HG03280 (cell line): ENCODE results near the gene TRMT61A.
"Not testable (repeated sequence)": the region's sequence is repeated elsewhere in the genome, so short reads cannot be mapped to it uniquely, and the experiment has no call there.

Experiments used
- ATAC-seq: cut with Tn5 transposase; IDR thresholded peaks from one replicate; pipeline ENCODE4 v1.9.1; 2021; ENCODE audit warnings: mild to moderate bottlenecking, moderate library complexity; ENCODE audit not compliant: unreplicated experiment

TRMT61A gene

DNA sequence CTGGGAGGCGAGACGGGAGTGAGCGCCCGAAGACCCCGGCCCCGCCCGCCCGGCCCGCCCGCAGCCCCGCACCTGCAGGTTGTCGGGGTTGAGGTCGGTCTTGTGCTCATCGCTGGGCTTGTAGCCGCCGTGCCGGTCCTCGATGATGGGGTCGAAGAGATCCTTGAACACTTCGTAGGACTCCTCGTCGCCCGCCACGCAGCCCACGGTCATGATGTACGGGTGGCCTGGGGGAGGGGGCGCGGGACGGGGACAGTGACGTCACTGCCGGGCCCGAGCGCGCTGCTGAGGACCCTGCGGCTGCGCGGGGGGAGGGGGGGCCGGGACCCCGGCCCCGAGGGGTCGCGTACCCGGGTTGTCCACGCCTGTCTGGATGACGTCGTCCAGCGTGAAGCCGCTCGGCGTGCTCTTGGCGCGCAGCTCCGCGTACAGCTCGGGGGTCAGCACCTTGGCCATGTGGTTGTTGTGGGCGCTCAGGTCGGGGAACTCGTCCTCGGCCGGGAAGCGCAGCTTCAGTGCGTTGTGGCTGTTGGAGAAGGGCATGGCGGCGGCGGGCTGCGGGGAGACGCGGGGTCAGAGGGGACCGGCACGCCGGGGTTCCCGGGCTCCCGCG is 6.9 kb upstream of the TRMT61A start:
- ATAC-seq, result no peak

DNA sequence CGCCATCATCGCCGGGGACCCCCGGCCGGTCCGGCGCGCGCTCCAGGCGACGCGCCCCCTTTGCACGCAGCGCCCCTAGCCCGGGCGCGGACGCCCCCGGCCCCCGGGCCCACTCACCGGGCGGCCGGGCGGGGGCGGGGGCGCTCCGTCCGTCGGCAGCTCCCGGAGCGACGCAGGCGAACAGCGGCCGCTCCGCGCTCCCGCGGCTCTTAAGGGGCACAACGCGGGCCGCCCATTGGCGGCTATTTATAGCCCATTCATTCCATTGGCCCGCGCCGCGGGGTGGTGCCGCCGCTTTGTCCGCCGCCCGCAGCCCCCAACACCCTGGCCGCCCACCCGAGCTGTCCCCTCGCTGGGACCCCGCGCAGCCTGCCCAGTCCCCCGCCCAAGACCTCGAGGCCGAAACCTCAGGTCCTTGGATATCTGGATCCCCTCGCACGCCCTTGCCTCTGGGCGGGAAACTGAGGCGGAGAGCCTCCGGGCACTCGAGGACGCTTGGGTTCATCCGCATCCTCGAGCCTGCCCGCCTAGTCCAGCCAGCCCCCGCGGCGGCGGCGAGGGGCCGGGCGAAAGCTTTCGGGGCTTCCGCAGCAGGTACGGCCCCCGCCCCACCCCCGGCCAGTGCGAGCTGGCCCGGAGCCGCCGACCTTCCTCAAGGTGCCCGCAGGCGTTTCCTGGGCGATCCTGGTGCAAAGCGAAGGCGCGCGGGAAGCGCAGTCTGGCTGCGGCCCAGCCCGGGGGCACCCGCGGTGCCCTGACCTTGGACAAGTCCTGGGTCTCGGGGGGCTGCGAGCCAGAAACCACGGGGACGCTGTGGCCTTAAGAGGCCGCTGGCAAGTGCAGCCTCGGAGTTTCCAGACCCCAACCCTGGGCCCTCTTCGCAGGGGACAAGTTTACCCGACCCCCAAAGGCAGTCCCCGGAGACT is 6.1 kb upstream of the TRMT61A start, which contains the start of gene CKB:
TSS of gene CKB (minus strand) at position 182 of the 926 bp plus-strand sequence. CDS start 337 bp downstream, outside the sequence.
- no peak for ATAC-seq

DNA sequence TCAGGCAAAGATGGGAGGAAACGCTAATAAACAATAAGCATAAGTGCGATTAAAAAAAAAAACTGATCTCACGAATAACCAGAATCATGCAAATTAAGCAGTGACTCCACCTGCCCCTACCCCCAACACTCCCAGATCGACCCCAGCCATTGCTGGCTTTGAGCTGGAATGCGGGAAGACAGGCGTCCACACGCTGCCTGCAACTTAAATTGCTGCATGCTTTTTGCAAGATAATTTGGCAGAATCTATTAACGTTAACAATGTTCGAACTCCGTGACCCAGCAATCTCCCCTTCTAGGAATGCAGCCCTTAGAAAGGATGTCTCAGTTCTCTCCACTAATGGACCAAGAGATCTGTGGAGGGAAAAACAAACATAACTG is 5.4 kb upstream of the TRMT61A start:
- no peak for ATAC-seq

DNA sequence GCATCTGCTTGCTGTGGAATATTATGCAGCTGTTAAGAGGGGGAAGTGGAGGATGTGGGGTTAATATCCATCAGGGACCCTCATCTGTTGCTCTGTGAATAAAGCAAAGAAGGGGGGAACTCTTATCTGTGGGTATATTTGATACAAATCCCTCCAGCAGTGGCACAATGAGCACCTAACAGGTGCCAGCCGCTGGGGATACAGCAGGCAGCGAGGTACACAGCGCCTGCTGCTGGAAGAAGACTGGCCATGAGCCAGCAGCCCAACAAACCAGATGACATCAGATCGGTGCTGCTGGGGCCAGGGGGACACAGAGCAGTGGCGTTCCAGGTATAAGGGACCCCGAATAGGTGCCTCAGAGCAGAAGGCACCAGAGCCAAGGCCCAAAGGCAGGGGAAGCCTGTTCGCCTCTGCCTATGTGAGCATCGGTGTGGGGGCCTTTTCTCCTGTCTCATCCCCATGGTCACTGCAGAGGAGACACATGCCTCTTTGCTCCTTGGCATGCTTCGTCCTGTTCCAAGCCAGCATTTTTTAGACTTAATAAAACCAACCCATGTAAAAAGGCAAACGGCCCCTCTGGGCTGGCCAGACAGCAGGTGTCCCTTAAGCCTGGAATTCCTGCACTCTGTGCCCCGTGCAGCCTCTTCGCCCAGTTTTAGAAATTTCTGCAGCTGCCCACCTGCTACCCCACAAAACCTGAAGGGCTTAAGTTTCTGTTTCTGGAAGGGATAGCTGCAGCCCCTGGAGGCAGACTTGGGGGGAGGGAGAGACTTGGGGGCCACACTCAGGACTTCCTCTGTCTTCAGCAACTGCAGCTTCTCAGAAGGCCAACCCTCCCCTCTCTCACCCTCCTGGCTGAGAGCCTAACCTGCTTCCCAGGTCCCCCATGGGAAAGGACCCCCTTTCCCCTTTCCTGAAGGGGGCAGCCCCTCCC is 4.7 kb upstream of the TRMT61A start:
- no peak for ATAC-seq

DNA sequence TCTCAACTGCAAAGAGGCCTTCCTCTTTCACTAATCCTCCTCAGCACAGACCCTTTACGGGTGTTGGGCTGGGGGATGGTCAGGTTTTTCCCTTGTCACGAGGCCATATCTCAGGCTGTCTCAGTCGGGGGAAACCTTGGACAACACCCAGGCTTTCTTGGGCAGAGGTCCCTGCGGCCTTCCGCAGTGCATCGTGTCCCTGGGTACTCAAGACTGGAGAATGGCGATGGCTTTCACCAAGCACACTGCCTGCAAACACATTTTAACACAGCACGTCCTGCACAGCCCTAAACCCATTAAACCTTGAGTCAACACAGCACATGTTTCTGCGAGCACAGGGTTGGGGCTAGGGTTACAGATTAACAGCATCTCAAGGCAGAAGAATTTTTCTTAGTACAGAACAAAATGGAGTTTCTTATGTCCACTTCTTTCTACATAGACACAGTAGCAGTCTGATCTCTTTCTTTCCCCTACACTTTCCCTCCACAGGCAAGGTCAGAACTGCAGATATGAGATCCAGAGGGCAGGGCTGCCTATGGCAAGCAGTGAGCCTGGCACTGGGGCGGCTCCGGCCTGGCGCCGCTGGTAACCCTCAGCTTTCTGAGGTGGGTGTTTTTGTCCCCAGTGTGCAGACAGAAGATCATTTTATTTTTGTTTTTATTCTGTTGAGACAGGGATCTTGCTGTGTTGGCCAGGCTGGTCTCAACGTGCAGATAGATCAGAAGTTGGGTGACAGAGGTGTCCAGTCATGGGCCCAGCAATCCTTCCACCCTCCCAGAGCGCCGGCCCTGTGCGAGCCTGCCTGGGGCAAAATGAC is 3.4 kb upstream of the TRMT61A start:
- ATAC-seq, result not testable (repeated sequence)

DNA sequence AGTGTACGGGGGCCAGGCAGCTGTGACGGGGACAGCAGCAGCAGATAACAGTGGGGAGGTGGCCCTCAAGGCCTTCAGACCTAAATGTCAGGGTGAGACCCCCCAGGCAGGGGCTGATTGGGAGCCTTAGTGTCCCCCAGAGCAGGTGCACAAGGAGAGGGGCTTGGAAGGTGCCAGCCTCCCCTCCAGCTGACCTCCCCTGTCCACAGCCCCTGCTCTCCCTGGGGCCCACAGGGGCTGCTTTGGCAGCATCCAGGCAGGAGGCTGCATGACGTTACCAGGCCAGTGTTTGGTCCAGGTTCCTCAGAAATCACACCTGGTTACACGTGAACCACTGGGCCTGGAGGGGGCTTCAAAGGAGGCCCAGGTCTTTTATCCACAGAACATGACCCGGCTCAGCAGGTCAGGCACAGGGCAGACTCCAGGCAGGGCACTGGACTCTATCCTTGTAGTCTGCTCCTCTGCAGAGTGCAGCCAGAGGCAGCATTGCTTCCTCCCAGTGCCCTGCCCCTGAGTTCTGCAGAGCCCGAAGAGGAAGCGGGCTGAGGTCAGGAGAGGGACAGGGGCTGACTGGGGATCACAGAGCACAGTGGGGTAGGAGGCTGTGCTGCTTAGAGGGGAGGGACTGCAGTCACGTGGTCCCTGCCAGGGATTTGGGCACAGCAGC is 2.6 kb upstream of the TRMT61A start:
- no peak for ATAC-seq

DNA sequence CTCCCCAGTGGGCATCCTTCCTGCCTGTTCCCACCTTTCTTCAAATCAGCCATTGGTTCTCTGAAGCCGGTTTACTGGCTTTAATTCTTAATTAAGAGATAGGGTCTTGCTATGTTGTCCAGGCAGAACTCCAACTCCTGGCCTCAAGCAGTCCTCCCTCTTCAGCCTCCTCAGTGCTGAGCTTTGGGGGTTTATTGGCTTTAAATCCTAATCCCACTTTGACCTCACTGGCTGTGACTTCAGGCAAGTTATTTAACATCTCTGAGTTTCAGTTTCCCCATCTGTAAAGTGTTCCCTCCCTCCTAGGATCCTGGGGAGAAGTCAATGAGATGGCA is 2.1 kb upstream of the TRMT61A start:
- ATAC-seq, result no peak

DNA sequence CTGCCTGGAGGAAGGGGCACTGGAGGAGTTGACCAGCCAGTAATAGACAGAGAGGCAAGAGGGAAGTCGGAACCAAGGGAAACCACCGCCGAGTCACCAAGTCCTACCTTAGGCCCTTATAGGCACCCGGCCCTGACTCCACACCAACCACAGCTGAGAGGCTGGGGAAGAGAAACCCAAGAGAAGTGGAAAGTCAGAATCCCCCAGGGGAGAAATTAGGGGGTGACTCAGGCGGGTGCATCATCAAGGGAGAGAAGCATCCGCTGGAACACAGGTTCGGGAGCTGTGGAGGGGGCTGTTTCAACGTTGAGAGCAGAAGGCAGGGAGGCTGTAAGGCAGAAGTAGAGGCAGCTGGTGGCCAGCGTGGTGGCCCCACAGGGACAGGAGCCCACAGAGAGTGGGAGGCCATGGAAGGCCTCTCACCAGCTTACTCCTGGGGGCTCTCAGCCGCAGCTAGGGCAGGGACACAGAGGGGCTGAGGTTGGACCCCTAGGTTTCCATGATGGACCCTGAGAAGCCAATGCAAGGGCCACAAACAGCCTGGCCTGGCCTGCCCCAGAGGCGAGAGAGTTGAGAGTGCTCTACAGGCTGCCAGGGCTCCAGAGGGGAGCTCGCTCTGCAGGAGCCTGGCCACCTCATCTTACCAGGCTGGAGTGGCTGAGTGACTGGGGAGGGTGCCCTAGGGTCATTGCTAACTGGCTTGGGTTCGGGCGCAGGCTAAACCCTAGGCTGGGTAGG is 1.4 kb upstream of the TRMT61A start:
- ATAC-seq, result no peak

DNA sequence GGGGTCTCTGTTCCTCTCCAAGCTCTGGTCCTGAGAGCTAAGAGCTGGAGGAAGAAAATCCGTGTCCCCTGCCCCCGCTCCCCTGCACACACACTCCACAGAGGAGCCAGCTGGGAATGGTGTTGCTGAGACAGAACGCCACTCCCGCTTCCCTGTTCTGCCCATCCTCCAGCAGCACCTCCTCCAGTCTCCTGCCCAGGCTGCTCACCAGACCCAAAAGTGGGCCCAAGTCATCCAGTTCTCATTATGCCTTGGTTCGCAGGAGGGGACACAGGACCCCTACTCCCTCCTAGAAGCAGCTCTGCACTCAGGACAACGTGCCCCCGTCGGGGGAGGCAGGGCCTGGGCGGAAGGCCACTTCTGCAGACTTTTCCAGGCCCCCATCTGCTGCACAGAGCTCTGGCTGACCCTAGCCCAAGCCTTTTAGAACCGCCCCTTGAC is 830 bp upstream of the TRMT61A start:
- no peak for ATAC-seq

DNA sequence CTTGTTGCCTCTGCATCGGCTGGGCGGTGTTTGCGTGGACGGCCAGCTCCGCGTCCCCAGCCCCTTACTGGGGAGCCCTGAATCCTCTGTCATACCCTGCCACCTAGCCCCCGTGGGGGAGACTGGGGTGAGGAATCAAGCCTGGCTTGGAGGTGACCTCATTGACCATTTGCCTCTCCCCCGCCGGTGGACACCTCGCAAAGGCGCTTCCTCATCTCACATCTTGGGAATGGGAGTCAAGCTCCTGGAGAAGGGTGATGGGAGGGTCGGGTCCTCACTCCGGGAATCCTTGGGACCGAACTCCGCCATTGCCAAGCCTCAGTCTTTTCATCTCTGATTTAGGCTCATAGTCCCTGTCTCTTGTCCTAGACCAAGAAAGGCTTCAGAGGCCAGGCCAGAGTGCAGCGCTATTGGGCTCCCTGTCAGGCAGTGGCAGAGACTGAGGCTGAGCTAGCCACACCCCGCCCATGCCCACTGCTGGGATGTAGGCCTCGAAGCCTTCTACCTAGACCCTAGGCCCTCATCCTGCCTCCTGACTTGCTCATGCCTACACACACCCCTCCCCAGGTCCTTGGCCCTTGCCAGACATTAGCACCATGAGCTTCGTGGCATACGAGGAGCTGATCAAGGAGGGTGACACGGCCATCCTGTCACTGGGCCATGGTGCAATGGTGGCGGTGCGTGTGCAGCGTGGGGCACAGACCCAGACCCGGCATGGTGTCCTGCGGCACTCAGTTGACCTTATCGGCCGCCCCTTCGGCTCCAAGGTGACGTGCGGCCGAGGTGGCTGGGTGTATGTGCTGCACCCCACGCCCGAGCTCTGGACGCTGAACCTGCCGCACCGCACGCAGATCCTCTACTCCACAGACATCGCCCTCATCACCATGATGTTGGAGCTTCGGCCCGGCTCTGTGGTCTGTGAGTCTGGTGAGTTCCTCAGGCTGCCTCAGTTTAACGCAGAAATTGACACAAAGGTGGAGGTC is 678 bp downstream of the TRMT61A start:
- no peak for ATAC-seq

DNA sequence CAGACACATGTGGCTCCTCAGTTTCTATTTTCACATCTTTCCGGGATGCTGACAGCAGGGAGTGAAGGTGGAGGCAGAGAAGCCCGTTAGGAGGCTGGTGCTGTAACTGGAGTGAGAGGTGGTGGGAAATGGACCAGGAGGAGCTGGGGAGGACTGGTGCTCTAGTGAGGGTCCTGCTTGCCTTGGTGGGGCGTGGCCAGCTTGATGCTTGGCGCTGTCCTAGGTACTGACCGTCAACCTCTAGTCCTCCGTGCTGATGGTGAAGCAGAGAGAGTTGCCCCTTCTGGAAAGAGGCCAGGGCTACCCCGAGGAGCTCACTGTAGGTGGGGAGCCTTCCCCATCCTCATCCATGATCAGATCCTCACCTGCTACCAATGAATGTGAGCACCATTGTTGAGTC is 1.4 kb downstream of the TRMT61A start:
- no peak for ATAC-seq

DNA sequence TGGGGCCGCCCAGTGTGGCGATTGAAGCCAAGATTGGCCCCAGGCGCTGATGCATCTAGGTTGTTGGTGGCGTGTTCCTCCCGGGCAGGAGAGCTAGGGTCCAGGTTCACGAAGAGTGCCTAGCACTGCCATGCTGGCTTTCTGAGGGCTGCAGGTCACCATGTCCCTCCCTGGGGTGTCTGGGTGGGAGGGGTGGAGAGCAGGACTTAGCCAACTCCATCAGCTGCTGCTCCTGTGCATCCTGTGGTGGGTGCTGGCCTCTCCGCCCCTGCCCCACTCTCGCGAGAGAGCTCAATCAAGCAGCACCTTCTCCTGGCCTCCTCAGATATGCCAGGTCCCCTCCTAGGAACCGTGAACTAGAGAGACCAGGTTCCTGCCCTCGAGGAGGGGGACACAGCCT is 1.8 kb downstream of the TRMT61A start:
- ATAC-seq, result no peak

DNA sequence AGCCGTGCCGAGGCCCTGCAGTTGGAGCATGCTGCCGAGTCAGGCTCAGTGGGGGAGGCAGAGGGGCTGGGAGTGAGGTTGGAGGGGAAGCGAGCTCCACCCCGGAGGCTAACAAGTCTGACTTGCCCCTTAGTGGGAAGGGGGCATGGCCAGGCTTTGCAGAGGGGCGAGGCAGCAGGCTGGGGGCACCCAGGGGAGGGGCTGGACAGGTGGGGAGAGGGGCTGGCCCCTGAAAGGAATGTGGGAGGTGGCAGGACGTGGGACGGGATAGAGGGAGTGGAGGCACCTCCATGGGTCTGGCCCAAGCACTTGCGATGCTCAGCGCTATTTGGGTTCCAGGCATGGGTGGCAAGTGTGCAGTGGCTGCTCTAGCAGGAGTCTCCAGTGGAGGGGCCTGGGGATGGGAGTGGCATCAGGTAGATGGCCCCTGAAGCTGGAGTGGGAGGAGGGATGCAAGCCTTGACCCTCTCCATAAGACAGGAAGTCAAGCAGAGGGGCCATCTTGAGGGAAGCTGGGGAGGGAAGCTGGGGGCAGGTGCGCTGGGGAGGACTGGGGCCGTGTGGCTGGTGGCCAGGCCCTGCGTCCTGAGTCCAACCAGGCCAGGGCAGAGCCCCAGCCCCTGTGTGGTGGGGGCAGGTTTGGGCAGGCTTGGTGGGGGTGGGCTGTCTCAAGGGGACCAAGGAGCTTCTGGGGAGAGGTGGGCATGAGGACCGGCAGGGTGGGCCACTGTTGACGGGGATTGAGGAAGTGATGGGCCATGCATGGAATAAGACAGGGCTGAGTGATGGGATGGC is 2.6 kb downstream of the TRMT61A start:
- ATAC-seq, result no peak

DNA sequence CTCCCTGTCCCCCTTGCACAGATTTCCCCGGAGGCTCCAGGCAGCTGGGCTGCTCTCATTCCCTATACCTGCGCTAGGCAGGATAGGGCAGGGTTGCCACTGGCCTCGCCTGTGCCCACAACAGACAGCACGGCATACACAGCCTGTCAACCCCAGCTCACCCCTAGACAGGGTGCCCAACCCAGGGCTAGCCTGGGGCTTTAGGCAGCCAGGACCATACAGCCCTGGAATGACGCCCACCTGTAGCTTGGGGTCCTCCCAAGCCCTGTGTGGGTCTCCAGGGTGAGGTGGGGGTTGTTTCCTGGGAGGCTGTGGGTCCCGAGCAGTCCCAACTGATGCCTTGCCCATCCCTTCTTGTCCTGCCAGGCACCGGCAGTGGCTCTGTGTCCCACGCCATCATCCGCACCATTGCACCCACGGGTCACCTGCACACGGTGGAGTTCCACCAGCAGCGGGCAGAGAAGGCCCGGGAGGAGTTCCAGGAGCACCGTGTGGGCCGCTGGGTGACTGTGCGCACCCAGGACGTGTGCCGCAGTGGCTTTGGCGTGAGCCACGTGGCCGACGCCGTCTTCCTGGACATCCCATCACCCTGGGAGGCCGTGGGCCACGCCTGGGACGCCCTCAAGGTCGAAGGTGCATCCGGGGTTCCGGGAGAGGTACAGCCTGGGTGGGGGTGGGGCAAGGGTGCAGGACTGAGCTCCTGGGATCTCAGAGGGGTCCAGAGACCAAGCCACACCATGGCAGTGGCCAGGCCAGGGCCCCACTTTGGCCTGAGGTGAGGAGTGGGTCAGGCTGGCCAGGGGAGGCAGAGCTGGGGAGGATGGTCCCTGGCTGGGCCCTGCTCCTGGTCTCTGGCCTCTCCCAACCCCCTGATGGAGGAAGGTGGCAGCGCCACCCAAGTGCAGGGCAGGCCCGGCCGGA is 3.5 kb downstream of the TRMT61A start:
- ATAC-seq, result no peak

DNA sequence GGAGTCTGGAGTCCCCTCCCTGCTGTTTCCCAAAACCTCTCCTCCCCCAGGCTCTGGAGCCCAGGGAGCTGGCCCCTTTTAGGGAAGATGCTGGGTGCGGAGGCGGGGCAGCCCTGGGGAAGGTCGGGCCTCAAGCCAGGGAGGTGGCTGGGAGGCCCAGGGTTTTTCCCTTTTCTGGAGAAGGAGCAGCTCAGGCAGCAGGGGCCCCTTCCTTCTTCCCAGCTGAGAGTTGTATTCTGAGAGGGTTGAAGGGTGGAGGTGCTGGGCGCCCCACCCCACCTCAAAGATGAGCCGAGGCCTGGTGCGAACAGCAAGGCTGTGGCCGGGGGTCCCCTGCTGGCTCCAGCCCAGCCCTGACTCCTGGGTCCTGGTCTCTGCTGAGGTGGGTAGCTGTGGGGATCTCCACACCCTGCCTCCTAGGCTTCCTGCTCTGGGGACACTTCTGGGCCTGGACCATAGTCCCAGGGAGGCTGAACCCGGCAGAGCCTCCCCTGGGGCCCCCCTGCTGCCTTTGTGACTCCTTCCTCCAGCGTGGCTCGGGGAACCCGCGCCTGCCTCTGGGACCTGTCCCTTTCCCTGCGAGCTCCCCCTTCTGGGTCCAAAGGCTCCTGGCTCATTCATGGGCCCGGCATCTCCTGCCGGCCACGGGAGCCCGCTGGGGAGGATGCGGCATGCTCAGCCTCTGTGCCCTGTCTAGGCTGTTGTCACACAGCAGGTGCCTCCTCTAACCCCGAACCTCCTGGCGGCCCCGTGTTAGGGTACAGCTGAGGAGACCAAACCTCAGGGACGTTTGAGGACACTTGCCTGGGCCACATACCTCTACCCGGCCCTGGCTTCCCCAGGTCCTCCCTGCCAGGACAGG is 4.4 kb downstream of the TRMT61A start:
- no peak for ATAC-seq
